ENCODE results near the gene LSAMP. TPM values are rescaled to one million over a fixed set of nuclear protein-coding genes. Genes with fewer than 3 reads are reported as not detected.

Gene LSAMP
- total and polyA plus RNA-seq, 2 of the 8 experiments (the other 6 are each of a cell fraction or from before 2014, with no cell fraction given): 1.8 to 5.7 TPM

GRCh38 chr3:116429479-116430269, 15.6 kb downstream of the LSAMP start:
- no peak overlapping the region for H3K4ac ChIP-seq (replicated peaks; ENCODE audit: insufficient read length, low read depth, low read length)
- H3K79me2 ChIP-seq (ENCODE audit: control insufficient read depth in 1 of 2, insufficient read depth in 2 of 2, low read length in 2 of 2): no peaks in the 10 kb centered on the region
- CTCF ChIA-PET (ENCODE audit: partially characterized antibody): no interaction called here
- H2BK12ac ChIP-seq (ENCODE audit: low read depth, low read length): no peak overlapping the region
- DNase-seq (ENCODE audit: low read depth in 1 of 2, low spot score in 2 of 2) (no peak), FAIRE-seq (no peak)
- H2BK20ac ChIP-seq (ENCODE audit: low read length): no peak overlapping the region
- WGBS, 2 experiments (ENCODE audit: extremely low coverage in 1 of 2, insufficient coverage in 1 of 2, insufficient read length in 1 of 2, insufficient replicate concordance in 2 of 2, low coverage in 1 of 2, low lambda C conversion rate in 2 of 2, missing lambda C conversion rate in 1 of 2): 89% methylated on average over 6 of the region's 6 CpGs; no CpG with 5 or more reads in 1 of the 2 experiments
- H3K56ac ChIP-seq (replicated peaks; ENCODE audit: insufficient read length, low read depth, low read length): no peak overlapping the region
- H3K36me3 ChIP-seq (ENCODE audit: control insufficient read depth in 2 of 4, insufficient read depth in 4 of 4, low read length in 3 of 4): no peaks in the 10 kb centered on the region
- POLR2A ChIA-PET (ENCODE audit: partially characterized antibody): no interaction called here
- H3K4me1 ChIP-seq (replicated peaks in 1 of 4; ENCODE audit: control insufficient read depth in 3 of 4, insufficient read depth in 4 of 4, low read length in 3 of 4): no peaks in the 10 kb centered on the region; a peak in 1 of 7 replicates
- no peaks in the 10 kb centered on the region for H3K23me2 ChIP-seq (ENCODE audit: low read depth, low read length)
- H2BK5ac ChIP-seq (ENCODE audit: low read depth, low read length): no peak overlapping the region
- no peak overlapping the region for H3K27ac ChIP-seq (ENCODE audit: low read depth, low read length)
- no peaks in the 10 kb centered on the region for H3K79me1 ChIP-seq (ENCODE audit: low read depth, low read length)
- H4K5ac ChIP-seq (ENCODE audit: insufficient read length, low read depth, low read length): no peak overlapping the region
- no peak overlapping the region for H3K23ac ChIP-seq (ENCODE audit: insufficient read length)
- H2AFZ ChIP-seq (ENCODE audit: low read length): no peak overlapping the region
- no peak overlapping the region for H3K4me3 ChIP-seq (ENCODE audit: extremely low read depth in 1 of 4, insufficient read depth in 2 of 4, low read depth in 3 of 4, low read length in 4 of 4)
- no peak overlapping the region for H3K18ac ChIP-seq (ENCODE audit: extremely low read depth, low read length)
- H3K9me3 ChIP-seq (ENCODE audit: insufficient read depth in 2 of 2, low read depth in 1 of 2, low read length in 1 of 2): no peaks in the 10 kb centered on the region
- H3K9ac ChIP-seq (replicated peaks in 1 of 4; ENCODE audit: extremely low read depth in 1 of 4, low read depth in 3 of 4, low read length in 3 of 4): no peak overlapping the region
- H3K14ac ChIP-seq (ENCODE audit: insufficient read length): no peak overlapping the region
- no peak overlapping the region for H2AK5ac ChIP-seq (ENCODE audit: low read depth, low read length)
- H4K20me1 ChIP-seq (replicated peaks in 1 of 2; ENCODE audit: control insufficient read depth in 1 of 2, insufficient read depth in 2 of 2, low read length in 2 of 2): no peaks in the 10 kb centered on the region
- no peak overlapping the region for H4K91ac ChIP-seq (replicated peaks; ENCODE audit: insufficient read length, low read length)
- no peak overlapping the region for H2BK15ac ChIP-seq (ENCODE audit: low read length)
- no peaks in the 10 kb centered on the region for H3K27me3 ChIP-seq (replicated peaks in 1 of 4; ENCODE audit: control insufficient read depth in 3 of 4, extremely low read depth in 1 of 4, insufficient read depth in 3 of 4, low read length in 3 of 4)
- no peak overlapping the region for H3K4me2 ChIP-seq (ENCODE audit: insufficient read depth in 1 of 2, low read depth in 2 of 2, low read length in 2 of 2)
- TF ChIP-seq BACH1 (IDR thresholded peaks at IDR 0.05; ENCODE audit: low read length) (no peak), SAP30 (IDR thresholded peaks at IDR 0.05; ENCODE audit: insufficient read depth, insufficient replicate concordance, low read length) (no peak), ATF3 (IDR thresholded peaks at IDR 0.05; ENCODE audit: insufficient read depth, low read depth, low read length) (no peak), KDM1A (IDR thresholded peaks at IDR 0.05; ENCODE audit: borderline replicate concordance, low read length) (no peak)
- H2BK120ac ChIP-seq (replicated peaks; ENCODE audit: low read depth, low read length): no peak overlapping the region
- no peak overlapping the region for H4K8ac ChIP-seq (ENCODE audit: extremely low read depth, insufficient read depth, low read length)

All from H1 (cell line).